Frontal cortex (tissue), 4 donors: ENCODE data around the gene CAMK1D. TPM values are rescaled to one million over a fixed set of nuclear protein-coding genes. Genes with fewer than 3 reads are reported as not detected.
"Not testable (repeated sequence)": the region's sequence is repeated elsewhere in the genome, so short reads cannot be mapped to it uniquely, and the experiment has no call there.

Experiments used
- DNase-seq, 2 donors: peaks; one replicate each; pipeline ENCODE4 v3.0.0; 2012; ENCODE audit warnings: low spot score in 2 of 2
- FAIRE-seq: peaks from 2 replicates; lab custom pipeline; 2012; peaks lifted over from hg19 to GRCh38; lab: Jason Lieb, UNC
- total RNA-seq: library from RNA; depleted of rRNA; stranded (reverse); fragments of >200 nt; gene quantifications from one replicate; pipeline ENCODE4 v1.2.3, GENCODE V29; 2014
- donor health status: control.
- donor health status: control.
- donor health status: control.

CAMK1D gene
- total RNA-seq, 1 donor from 2014 or later: 19.2 TPM

DNA sequence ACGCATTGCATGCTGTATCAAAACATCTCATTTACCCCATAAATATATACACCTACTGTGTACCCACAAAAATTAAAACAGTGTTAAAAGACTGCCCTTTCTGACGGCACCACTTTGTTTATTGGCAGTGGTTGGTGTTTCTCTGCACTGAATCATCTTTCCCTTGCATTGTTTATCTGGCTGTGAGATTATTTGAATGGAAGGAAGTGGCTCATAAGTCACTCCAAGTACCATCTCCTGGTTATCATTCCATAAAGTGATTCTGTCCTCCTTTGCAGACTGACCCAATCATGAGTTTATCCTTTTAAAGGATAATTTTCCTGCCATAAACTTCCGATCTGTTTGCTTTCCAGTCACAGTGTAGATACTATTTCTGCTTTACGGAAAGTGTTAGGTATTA is 183.8 kb downstream of the CAMK1D start:
- DNase-seq (no peak), FAIRE-seq (no peak)

- DNase-seq (no peak), FAIRE-seq (no peak)
These were observed 184.4 kb downstream of the CAMK1D start for GRCh38 chr10:12533723-12534122.

DNA sequence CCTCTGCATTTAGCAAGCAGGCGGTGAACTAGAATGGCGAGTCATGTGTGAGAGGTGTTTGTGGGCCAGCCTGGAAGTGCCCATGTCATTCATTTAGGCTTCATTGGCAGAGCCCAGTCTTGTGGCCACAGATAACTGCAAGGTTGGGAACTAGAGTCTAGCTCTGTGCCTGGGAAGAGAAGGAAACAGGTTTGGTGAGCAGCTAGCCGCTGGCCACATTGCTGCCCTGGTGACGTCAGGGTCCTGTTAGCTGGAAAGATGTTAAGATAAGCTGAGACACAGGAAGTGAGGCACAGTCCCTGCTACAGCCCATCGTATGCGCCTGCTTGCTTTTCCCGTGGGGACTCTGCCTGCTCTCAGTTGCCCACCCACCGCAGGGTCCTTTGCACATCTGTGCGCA is 185.5 kb downstream of the CAMK1D start:
- FAIRE-seq (no peak), DNase-seq (no peak)

GRCh38 chr10:12535656-12536055 is 186.3 kb downstream of the CAMK1D start:
- DNase-seq: no peak
- FAIRE-seq: no peak

GRCh38 chr10:12538491-12538995 is 189.2 kb downstream of the CAMK1D start:
- FAIRE-seq (no peak), DNase-seq (no peak)

DNA sequence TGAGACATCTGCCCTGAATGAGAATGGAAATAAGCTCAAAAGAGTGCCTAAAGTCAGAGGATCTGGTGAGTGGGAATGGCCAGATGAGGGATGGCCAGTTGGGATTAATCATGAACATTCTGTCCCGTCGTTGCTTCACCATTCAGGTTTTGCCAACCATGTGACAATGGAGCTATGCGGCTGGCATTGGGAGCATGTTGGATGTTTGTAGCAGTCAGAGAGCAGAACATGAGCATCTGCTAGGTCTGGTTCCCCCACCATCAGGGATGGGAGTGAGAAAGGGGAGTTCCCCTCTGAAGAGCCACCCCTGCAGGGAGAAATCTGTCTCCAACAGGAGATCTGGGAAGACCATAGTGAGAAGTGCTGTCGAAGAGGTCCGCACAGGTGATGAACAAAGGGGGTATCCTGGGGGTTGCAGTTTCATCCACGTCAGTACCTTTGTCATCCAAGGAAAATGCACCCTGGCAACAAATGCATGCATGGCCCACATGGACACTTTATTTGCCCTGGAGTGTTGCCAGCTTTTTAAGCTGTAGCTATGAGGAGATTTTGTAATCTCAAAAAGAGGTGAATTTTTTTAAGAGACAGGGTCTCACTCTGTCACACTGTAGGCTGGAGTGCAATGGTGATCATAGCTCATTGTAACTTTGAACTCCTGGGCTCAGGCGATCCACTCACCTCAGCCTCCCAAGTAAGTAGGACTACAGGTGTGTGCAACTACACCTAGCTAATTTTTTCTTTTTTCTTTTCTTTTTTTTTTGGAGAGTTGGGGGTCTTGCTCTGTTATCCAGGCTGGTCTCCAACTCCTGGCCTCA is 190.2 kb downstream of the CAMK1D start:
- DNase-seq (no peak), FAIRE-seq (no peak)

- DNase-seq (no peak), FAIRE-seq (no peak)
These were observed 191.0 kb downstream of the CAMK1D start for GRCh38 chr10:12540341-12540781.

DNA sequence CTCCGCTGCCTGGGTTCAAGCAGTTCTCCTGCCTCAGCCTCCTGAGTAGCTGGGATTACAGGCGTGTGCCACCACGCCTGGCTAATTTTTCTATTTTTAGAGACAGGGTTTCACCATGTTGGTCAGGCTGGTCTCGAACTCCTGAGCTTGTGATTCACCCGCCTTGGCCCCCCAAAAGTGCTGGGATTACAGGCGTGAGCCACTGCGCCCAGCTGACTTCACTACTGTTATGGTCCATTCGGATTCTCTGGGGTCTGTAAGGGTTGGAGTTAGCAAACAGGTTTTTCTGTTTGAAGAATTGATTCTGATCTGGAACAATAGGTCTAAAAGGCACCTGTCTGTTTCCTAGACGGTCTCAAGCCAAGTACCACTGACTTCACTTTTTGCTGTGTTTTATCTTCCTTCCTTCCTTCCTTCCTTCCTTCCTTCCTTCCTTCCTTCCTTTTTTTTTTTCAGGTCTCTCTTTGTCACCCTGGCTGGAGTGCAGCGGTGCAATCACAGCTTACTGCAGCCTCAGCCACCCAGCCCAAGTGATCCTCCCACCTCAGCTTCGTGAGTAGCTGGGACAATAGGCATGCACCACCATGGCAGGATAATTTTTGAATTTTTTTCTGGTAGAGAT is 192.2 kb downstream of the CAMK1D start:
- FAIRE-seq (no peak), DNase-seq (no peak)

- DNase-seq: no peak
- FAIRE-seq: no peak
These were observed 192.9 kb downstream of the CAMK1D start for GRCh38 chr10:12542133-12542670.

GRCh38 chr10:12543589-12543988 is 194.2 kb downstream of the CAMK1D start:
- FAIRE-seq: no peak

DNA sequence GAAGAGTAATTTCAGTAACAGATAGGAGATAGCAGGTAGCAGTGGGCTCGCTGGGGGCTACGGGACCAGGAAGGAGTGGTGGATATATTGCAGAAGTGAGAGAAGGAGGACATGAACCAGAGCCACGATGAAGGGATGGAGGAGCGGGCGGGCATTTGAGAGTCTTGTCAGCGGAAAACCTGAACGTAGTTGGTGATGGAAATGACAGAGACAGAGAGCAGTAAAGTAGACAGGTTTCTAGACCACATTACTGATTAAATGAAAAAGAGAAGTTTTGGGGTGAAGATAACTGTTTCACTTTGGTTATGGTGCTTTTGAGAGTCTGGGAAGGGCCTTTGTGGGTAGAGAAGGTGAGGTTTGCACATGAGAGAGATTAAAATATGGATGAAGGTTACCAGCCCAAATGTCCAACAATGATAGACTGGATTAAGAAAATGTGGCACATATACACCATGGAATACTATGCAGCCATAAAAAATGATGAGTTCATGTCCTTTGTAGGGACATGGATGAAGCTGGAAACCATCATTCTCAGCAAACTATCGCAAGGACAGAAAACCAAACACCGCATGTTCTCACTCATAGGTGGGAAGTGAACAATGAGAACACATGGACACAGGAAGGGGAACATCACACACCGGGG is 196.9 kb downstream of the CAMK1D start:
- not testable (repeated sequence) for DNase-seq, FAIRE-seq

More at GRCh38 chr10:12543589-12543988, 194.2 kb downstream of the CAMK1D start:
- DNase-seq: no peak

GRCh38 chr10:12547301-12547771 is 198.0 kb downstream of the CAMK1D start:
- FAIRE-seq: no peak

DNA sequence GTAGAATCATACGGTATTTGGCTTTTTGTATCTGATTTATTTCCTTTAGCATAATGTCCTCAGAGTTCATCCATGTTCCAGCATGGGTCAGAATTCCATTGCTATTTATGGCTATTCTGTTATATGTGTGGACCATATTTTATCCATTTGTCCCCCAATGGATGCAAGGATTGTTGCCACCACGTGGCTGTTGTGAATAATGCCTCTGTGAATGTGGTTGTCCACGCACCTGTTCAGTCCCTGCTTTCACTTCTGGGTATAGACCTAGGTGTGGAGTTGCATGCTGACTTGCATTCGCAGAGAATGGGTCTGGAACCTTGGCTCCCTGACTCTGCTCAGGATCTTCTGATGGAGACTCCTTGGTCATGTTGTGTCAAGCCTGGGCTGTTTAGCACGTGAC is 199.9 kb downstream of the CAMK1D start:
- DNase-seq: no peak
- FAIRE-seq: no peak

More at GRCh38 chr10:12547301-12547771, 198.0 kb downstream of the CAMK1D start:
- DNase-seq: no peak

DNA sequence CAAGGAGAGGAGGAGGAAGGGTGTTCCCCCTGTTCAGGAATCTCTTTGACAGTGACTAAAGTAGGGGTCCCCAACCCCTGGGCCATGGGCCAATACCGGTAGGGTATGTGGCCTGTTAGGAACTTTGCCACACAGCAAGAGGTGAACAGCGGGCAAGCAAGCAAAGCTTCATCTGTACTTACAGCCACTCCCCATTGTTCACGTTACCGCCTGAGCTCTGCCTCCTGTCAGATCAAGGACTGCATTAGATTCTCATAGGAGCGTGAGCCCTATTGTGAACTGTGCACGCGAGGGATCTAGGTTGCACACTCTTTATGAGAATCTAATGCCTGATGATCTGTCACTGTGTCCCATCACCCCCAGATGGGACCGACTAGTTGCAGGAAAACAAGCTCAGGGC is 201.6 kb downstream of the CAMK1D start:
- FAIRE-seq (no peak), DNase-seq (no peak)

GRCh38 chr10:12556039-12556438 is 206.7 kb downstream of the CAMK1D start:
- no peak for FAIRE-seq
- DNase-seq: no peak

DNA sequence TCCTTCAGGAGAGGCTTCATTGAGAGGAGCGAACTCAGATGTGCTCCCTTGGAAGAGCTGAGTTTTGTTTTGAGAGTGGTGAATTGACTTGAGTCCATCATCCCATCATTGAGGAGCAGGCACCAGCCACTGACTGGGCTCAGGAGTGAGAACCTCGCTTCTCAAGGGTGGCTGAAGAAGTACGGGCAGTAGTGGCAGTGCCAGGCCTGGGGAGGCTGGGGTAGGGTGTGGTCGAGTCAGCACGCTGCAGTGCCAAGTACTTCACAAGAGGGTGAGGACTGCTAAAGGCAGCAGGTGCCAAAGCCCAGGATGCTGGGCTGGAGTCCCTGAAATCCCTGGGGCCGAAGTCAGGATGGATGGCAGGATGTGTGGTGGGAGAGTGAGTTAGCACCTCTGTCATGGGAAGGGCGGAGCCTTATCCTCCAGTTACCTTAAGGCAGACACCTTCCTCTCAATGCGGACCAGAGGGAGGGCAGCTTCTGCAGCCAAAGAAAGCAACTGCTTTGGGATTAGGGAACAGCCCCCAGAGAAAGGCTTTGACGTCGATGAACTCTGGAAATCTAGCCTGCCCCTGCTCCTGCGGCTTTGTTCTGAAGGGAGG is 210.3 kb downstream of the CAMK1D start:
- no peak for DNase-seq

DNA sequence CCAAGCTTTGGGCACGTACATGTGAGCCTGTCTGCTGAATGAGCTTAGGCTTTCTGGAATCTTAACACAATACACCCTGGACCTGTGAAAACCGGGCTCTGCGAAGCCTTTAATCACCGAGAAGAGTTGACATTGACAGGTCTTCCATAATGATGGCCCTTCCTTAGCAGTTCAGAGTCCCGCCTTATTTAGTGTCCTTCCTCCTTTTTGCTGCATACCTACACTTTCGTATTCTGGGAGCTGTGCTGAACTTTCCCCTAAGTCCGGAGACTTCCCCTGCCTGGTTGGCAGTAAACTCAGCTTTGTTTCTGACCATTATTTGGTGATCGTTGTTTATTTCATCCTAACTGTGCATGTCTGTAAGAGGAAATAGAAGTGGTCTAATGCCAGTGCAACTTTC is 212.0 kb downstream of the CAMK1D start:
- FAIRE-seq: no peak

More for the DNA sequence above, 210.3 kb downstream of the CAMK1D start:
- no peak for FAIRE-seq

GRCh38 chr10:12561720-12562119 is 212.4 kb downstream of the CAMK1D start:
- no peak for DNase-seq

More for the DNA sequence above, 212.0 kb downstream of the CAMK1D start:
- no peak for DNase-seq

GRCh38 chr10:12563489-12563888 is 214.1 kb downstream of the CAMK1D start:
- DNase-seq: no peak
- FAIRE-seq: no peak

More at GRCh38 chr10:12561720-12562119, 212.4 kb downstream of the CAMK1D start:
- no peak for FAIRE-seq

GRCh38 chr10:12564173-12564572 is 214.8 kb downstream of the CAMK1D start:
- FAIRE-seq: no peak
- DNase-seq: no peak
